HG02970 (cell line): ENCODE measurements around the gene SLC39A9.
"Not testable (repeated sequence)": the region's sequence is repeated elsewhere in the genome, so short reads cannot be mapped to it uniquely, and the experiment has no call there.

Source experiments
- ATAC-seq: cut with Tn5 transposase; IDR thresholded peaks from one replicate; pipeline ENCODE4 v1.9.1; 2021; ENCODE audit warnings: mild to moderate bottlenecking, moderate library complexity, moderate number of reproducible peaks; ENCODE audit not compliant: unreplicated experiment, low FRiP score

The SLC39A9 gene

GRCh38 chr14:69495341-69495921 is 96.9 kb downstream of the SLC39A9 start:
- no peak for ATAC-seq

GRCh38 chr14:69497866-69498265 is 99.4 kb downstream of the SLC39A9 start:
- ATAC-seq, result not testable (repeated sequence)

GRCh38 chr14:69498286-69498685 is 99.8 kb downstream of the SLC39A9 start:
- ATAC-seq, result not testable (repeated sequence)

GRCh38 chr14:69499436-69499835 is 100.9 kb downstream of the SLC39A9 start:
- no peak for ATAC-seq

- no peak for ATAC-seq
These were observed 101.6 kb downstream of the SLC39A9 start for GRCh38 chr14:69500096-69500495.

GRCh38 chr14:69500736-69501135 is 102.2 kb downstream of the SLC39A9 start:
- ATAC-seq, result no peak

GRCh38 chr14:69501423-69501838 is 102.9 kb downstream of the SLC39A9 start:
- no peak for ATAC-seq

GRCh38 chr14:69504775-69505174 is 106.3 kb downstream of the SLC39A9 start:
- no peak for ATAC-seq

GRCh38 chr14:69505338-69506240 is 107.1 kb downstream of the SLC39A9 start:
- no peak for ATAC-seq

- no peak for ATAC-seq
These were observed 107.7 kb downstream of the SLC39A9 start for GRCh38 chr14:69506241-69506595.
